SK-N-SH treated with all-trans-retinoic acid at 6 μM for 48 hours (cell line): ENCODE data around the gene GPANK1.
"Not testable (repeated sequence)": the region's sequence is repeated elsewhere in the genome, so short reads cannot be mapped to it uniquely, and the experiment has no call there.

Source experiments
- ATAC-seq: fragments of 200-7000 bp; cut with Tn5 transposase; 3 replicates; pipeline ENCODE4 v1.9.1; 2020; ENCODE audit warnings: mild to moderate bottlenecking, moderate library complexity
- ARNTL ChIP-seq: fragments of 450-650 bp; formaldehyde crosslinking; IDR thresholded peaks from 2 replicates; pipeline ENCODE4 v1.5.0; 2020; ENCODE audit warnings: low read depth, mild to moderate bottlenecking, moderate library complexity, borderline replicate concordance
- CREB5 ChIP-seq: fragments of 250-450 bp; sonication (Bioruptor Pico); IDR thresholded peaks from 2 replicates; pipeline ENCODE4 v1.5.1; 2020; ENCODE audit warnings: low read depth, mild to moderate bottlenecking, moderate library complexity
- CSDC2 ChIP-seq: fragments of 250-450 bp; sonication (Bioruptor Pico); IDR thresholded peaks from 2 replicates; pipeline ENCODE4 v1.5.0; 2020; ENCODE audit warnings: mild to moderate bottlenecking, moderate library complexity
- ESRRG ChIP-seq: fragments of 250-450 bp; sonication (Bioruptor Pico); IDR thresholded peaks from 2 replicates; pipeline ENCODE4 v1.6.1; 2021; ENCODE audit warnings: mild to moderate bottlenecking
- ISL1 ChIP-seq: fragments of 250-450 bp; sonication (Bioruptor Pico); IDR thresholded peaks from 2 replicates; pipeline ENCODE4 v2.1.2; 2022; ENCODE audit warnings: mild to moderate bottlenecking, moderate library complexity
- OSR1 ChIP-seq: fragments of 250-450 bp; sonication (Bioruptor Pico); IDR thresholded peaks from 2 replicates; pipeline ENCODE4 v1.8.0; 2022; ENCODE audit warnings: moderate library complexity, mild to moderate bottlenecking, inconsistent platforms
- PATZ1 ChIP-seq: fragments of 250-450 bp; sonication (Bioruptor Pico); IDR thresholded peaks from 2 replicates; pipeline ENCODE4 v1.8.0; 2020; ENCODE audit warnings: mild to moderate bottlenecking, moderate library complexity, borderline replicate concordance
- POU6F1 ChIP-seq: fragments of 250-450 bp; sonication (Bioruptor Pico); IDR thresholded peaks from 2 replicates; pipeline ENCODE4 v1.8.0; 2021; ENCODE audit warnings: low read depth, mild to moderate bottlenecking, moderate library complexity, borderline replicate concordance
- PPARA ChIP-seq: fragments of 250-450 bp; sonication (Bioruptor Pico); IDR thresholded peaks from 2 replicates; pipeline ENCODE4 v1.5.0; 2020; ENCODE audit warnings: mild to moderate bottlenecking, borderline replicate concordance
- RARB ChIP-seq: fragments of 250-450 bp; sonication (Bioruptor Pico); IDR thresholded peaks from 2 replicates; pipeline ENCODE4 v1.8.0; 2021; ENCODE audit warnings: mild to moderate bottlenecking, moderate library complexity
- SNAI2 ChIP-seq: fragments of 250-450 bp; sonication (Bioruptor Pico); IDR thresholded peaks from 2 replicates; pipeline ENCODE4 v1.5.0; 2020; ENCODE audit warnings: mild to moderate bottlenecking, moderate library complexity
- TOX ChIP-seq: fragments of 250-450 bp; sonication (Bioruptor Pico); IDR thresholded peaks from 2 replicates; pipeline ENCODE4 v1.8.0; 2021; ENCODE audit warnings: mild to moderate bottlenecking, moderate library complexity, borderline replicate concordance
- TSHZ2 ChIP-seq: fragments of 250-450 bp; sonication (Bioruptor Pico); IDR thresholded peaks from 2 replicates; pipeline ENCODE4 v1.5.0; 2020; ENCODE audit warnings: mild to moderate bottlenecking, moderate library complexity
- ZFP3 ChIP-seq: fragments of 250-450 bp; sonication (Bioruptor Pico); IDR thresholded peaks from 2 replicates; pipeline ENCODE4 v1.5.0; 2020; ENCODE audit warnings: mild to moderate bottlenecking, moderate library complexity
- ZFP30 ChIP-seq: fragments of 450-650 bp; formaldehyde crosslinking; IDR thresholded peaks from 2 replicates; pipeline ENCODE4 v1.5.0; 2022; ENCODE audit warnings: mild to moderate bottlenecking, moderate library complexity
- ZNF565 ChIP-seq: fragments of 450-650 bp; formaldehyde crosslinking; conservative IDR thresholded peaks from 2 replicates; pipeline ENCODE4 v1.5.0; 2020; ENCODE audit warnings: low read depth, mild to moderate bottlenecking, moderate library complexity
- ZNF8 ChIP-seq: fragments of 450-650 bp; formaldehyde crosslinking; IDR thresholded peaks from 2 replicates; pipeline ENCODE4 v1.5.0; 2020; ENCODE audit warnings: mild to moderate bottlenecking, moderate library complexity

GPANK1 gene

GRCh38 chr6:31711233-31711632 is 46.4 kb upstream of the GPANK1 start (continued):
- TF ChIP-seq PATZ1 (CRISPR knock-in tag) (no peak), TSHZ2 (CRISPR knock-in tag) (no peak), ARNTL (CRISPR knock-in tag) (no peak), CREB5 (CRISPR knock-in tag) (no peak), SNAI2 (CRISPR knock-in tag) (no peak), TOX (CRISPR knock-in tag) (no peak)
- TF ChIP-seq, all 23 proteins: peak for 0

GRCh38 chr6:31710523-31711219 is 45.9 kb upstream of the GPANK1 start:
- TF ChIP-seq ZFP30 (CRISPR knock-in tag) (no peak), ZNF8 (CRISPR knock-in tag) (no peak), CSDC2 (no peak), ZFP3 (CRISPR knock-in tag) (no peak), SNAI2 (CRISPR knock-in tag) (no peak), PPARA (CRISPR knock-in tag) (no peak), POU6F1 (CRISPR knock-in tag) (no peak), PATZ1 (CRISPR knock-in tag) (no peak), RARB (CRISPR knock-in tag) (no peak), TSHZ2 (CRISPR knock-in tag) (no peak), ESRRG (CRISPR knock-in tag) (no peak), OSR1 (CRISPR knock-in tag) (no peak), TOX (CRISPR knock-in tag) (no peak), ZNF565 (no peak), ISL1 (CRISPR knock-in tag) (no peak), CREB5 (CRISPR knock-in tag) (no peak), ARNTL (CRISPR knock-in tag) (no peak)
- ATAC-seq: no peak

- ATAC-seq: not testable (repeated sequence)
These were observed 44.4 kb upstream of the GPANK1 start for GRCh38 chr6:31709157-31709556.
